AG09319 (cell line): Measurements from ENCODE around the gene DYNLT1.
"Not testable (repeated sequence)": the region's sequence is repeated elsewhere in the genome, so short reads cannot be mapped to it uniquely, and the experiment has no call there.

Source experiments
- DNase-seq: peaks from one replicate; pipeline ENCODE4 v3.0.0-alpha.2; 2010; ENCODE audit warnings: low read depth; ENCODE audit errors: extremely low read depth
- TF ChIP-seq, protein P1 (sequence below): IDR thresholded peaks from 2 replicates; pipeline ENCODE4 v1.5.1; 2011; ENCODE audit warnings: low read depth, mild to moderate bottlenecking, inconsistent platforms, low read length, moderate library complexity

The DYNLT1 gene

DNA sequence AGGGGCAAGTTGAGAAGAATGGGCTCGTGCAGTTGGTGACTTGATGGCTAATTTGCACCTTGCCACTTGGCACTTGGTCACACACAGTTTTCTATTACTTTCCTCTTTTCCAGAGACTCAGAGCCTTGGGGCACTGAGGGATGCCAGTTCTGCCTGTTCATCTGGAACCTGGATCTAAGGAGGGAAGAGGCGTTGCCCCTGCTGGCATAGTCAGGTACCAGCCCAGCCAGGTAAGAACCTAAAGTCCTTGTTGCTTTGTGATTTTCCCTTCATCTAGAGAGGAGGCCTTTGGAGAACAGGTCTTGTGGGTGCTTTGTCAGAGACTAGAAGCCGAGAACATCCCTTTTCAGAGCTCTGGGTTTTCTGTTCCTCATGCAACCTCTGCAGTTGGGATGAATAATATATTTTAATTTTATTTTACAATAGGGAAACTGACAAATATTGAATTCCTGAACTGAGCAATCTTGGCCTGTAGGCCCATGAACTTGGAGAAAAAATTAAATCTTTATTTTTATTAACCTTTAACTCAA is 16.7 kb upstream of the DYNLT1 start:
- DNase-seq: no peak
- TF ChIP-seq, protein P1, sequence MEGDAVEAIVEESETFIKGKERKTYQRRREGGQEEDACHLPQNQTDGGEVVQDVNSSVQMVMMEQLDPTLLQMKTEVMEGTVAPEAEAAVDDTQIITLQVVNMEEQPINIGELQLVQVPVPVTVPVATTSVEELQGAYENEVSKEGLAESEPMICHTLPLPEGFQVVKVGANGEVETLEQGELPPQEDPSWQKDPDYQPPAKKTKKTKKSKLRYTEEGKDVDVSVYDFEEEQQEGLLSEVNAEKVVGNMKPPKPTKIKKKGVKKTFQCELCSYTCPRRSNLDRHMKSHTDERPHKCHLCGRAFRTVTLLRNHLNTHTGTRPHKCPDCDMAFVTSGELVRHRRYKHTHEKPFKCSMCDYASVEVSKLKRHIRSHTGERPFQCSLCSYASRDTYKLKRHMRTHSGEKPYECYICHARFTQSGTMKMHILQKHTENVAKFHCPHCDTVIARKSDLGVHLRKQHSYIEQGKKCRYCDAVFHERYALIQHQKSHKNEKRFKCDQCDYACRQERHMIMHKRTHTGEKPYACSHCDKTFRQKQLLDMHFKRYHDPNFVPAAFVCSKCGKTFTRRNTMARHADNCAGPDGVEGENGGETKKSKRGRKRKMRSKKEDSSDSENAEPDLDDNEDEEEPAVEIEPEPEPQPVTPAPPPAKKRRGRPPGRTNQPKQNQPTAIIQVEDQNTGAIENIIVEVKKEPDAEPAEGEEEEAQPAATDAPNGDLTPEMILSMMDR: no peak

DNA sequence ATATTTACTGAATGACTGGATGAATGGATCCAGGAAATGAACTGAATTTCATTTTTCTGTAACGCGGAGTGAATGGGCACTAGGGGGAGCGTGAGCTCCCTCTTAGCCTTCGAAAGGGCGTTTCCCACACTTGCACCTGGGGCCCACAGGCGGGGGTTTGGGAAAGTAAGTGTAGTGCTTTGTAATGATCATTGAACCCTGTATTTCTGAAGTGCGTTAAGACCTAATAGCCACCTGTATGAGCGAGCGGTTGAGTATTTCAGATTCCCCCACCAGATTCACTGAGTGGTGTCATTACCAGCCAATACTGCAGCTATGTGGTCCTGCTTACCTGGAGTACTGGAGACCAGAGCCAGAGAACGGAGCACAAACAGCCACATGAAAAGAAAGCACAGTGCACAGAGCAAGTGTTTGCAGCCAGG is 15.8 kb upstream of the DYNLT1 start:
- DNase-seq: no peak
- TF ChIP-seq, protein P1: peak; percentile 50

DNA sequence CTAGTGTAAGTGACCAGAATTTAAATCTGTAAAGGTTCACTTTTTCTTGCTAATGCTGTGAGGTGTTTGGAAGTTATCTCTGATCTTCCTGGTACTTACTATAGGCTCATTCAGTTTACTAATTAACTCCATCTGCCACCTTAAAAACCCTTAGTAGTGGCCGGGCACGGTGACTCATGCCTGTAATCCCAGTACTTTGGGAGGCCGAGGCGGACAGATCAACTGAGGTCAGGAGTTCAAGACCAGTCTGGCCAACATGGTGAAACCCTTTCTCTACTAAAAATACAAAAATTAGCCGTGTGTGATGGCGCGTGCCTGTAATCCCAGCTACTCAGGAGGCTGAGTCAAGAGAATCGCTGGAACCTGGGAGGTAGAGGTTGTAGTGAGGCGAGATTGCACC is 12.4 kb upstream of the DYNLT1 start:
- DNase-seq: not testable (repeated sequence)

DNA sequence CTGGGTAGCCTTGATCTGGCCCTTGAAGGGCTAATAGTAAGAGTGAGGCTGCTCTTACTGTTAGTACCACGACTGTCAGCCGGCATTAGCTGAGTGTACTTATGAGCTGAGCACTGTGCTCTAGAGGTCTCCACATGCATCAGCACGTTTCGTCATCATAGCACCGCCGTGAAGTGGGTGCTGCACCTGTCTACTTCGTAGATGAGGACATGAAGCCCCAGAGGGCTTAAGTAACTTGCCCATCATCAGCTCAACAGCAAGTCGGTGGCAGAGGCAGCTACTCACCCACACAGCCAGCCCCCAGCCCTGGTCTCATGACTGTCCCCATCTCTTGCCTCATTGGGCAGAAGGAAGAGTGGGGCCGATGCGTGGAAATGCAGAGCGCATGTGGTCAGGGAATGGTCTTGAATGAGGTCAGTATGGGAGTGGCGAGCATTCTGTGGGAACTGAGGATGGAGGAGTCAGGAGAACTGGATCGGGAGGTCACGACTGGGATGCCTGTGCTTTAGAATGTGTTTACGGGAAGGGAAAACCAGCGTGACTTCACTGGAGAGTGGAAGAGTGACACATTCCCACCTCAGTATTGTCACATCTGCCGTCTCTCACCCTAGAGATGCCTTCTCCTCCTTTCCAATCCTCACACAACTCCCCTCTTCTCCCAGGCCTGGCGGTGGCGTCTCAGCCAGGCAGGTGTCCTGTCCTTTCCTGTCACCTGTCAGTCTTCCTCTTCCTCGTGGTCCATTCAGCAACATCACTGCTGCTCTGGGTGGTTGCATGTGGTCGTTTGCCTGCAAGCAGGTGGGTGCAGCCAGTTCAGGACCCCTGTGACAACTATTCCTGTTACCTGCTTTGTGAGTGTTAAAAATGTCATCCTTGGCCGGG is 11.3 kb upstream of the DYNLT1 start:
- TF ChIP-seq, protein P1: no peak
- no peak for DNase-seq

DNA sequence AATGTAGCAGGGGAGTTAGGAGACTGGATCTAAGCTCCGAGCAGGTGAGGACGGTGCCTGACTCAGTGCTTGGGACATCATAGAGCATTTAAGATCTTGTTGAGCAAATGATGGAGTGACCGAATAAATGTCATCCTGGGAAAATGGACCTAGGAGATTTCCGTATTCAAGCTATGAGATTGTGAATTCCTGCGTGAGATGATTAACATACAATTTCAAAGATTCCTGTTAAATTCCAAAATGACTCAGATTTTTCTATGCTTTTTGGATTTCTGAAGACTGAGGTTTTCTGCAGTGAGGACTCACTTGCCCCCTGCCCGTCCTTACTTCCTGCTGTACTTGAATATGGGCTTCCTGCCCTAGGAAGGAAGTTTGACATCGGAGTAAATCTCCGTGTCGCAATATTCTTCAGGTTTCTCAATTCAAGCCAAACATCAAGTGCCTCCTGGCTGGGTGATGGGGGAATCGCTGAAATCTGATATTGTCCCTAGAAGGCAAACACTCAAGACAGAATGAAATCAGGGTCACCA is 10.5 kb upstream of the DYNLT1 start:
- TF ChIP-seq, protein P1: no peak
- no peak for DNase-seq

DNA sequence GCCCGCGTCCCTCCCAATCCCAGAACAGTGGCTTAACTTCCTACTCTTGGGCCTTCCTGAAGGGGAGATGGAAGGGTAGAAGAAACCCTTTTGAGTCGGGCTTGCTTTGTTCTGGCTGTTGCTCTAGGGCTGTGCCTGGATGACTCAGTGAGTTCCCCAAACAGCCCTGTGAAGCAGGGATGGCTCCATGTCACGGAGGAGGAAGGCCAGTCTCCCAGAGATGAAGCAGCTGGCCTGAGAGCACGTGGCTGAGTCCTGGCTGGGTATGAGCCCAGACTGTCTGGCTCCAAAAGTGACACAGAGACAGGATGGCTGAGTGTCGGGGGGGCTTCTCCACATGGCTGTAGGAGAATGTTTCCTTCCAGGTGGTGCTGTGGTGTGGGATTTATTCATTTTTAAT is 10.0 kb upstream of the DYNLT1 start:
- TF ChIP-seq, protein P1: no peak

DNA sequence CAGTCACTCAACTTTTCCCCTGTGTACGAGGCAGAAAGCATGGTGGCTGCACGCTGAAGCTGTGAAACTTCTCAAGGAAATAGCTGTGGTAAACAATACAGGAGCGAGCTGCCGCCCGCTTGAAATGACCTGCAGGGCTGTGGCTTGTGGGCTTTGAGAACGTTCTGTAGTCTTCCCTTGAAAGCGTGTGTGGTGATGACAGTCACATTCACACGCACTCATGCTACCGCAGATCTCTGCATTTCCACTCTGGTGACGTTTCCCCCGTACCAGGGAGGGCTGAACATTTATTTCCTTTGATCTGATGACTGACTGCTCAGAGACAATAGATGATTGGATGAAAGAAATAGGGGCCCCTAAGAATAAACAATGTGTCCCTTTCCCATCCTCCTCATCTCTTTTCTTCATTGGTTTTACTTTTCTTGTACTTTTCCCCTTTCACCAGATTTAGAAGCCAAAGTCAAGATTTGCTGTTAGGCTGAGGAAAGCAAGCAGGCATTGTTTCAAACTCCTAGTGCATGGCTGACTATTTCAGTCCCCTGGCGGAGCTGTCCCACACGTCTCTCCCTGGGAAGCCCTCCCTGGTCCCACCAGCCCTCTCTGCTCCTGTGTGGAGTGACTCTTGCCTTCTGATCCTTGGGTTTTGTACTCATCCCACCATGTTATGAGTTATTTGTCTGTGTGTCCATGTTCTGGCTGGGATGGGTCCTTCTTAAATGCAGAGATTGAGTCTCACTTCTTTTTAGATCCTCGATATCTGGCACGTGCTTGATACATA is 9.2 kb upstream of the DYNLT1 start:
- TF ChIP-seq, protein P1: no peak

More for the DNA sequence above, 10.0 kb upstream of the DYNLT1 start:
- no peak for DNase-seq

DNA sequence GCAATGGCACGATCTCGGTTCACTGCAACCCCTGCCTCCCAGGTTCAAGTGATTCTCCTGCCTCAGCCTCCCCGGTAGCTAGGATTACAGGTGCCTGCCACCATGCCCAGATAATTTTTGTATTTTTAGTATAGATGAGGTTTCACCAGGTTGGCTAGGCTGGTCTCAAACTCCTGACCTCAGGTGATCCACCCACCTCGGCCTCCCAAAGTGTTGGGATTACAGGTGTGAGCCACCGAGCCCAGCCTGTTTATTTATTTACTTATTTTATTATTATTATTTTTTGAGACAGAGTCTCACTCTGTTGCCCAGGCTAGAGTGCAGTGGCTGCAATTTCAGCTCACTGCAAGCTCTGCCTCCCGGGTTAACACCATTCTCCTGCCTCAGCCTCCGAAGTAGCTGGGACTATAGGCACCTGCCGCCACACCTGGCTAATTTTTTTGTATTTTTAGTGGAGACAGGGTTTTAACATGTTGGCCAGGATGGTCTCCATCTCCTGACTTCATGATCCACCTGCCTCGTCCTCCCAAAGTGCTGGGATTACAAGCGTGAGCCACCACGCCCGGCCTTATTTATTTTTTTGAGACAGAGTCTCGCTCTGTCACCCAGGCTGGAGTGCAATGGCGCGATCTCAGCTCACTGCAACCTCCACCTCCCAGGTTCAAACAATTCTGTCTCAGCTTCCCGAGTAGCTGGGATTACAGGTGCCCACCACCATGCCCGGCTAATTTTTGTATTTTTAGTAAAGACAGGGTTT is 7.6 kb upstream of the DYNLT1 start:
- DNase-seq: not testable (repeated sequence)

More for the DNA sequence above, 9.2 kb upstream of the DYNLT1 start:
- no peak for DNase-seq
